ENCODE results near the gene MLYCD.

- TF ChIP-seq, protein P1, sequence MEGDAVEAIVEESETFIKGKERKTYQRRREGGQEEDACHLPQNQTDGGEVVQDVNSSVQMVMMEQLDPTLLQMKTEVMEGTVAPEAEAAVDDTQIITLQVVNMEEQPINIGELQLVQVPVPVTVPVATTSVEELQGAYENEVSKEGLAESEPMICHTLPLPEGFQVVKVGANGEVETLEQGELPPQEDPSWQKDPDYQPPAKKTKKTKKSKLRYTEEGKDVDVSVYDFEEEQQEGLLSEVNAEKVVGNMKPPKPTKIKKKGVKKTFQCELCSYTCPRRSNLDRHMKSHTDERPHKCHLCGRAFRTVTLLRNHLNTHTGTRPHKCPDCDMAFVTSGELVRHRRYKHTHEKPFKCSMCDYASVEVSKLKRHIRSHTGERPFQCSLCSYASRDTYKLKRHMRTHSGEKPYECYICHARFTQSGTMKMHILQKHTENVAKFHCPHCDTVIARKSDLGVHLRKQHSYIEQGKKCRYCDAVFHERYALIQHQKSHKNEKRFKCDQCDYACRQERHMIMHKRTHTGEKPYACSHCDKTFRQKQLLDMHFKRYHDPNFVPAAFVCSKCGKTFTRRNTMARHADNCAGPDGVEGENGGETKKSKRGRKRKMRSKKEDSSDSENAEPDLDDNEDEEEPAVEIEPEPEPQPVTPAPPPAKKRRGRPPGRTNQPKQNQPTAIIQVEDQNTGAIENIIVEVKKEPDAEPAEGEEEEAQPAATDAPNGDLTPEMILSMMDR (IDR thresholded peaks at IDR 0.05; ENCODE audit: poor library complexity, severe bottlenecking), result no peak
- no peak for TF ChIP-seq EZH2 (IDR thresholded peaks at IDR 0.05; ENCODE audit: borderline replicate concordance, insufficient read depth, low read length, poor library complexity, severe bottlenecking)
- TF ChIP-seq REST (IDR thresholded peaks at IDR 0.05; ENCODE audit: borderline replicate concordance), result no peak
- TF ChIP-seq TAF1 (IDR thresholded peaks at IDR 0.05; ENCODE audit: low read depth), result no peak
- no peak for TF ChIP-seq EP300 (conservative IDR thresholded peaks at IDR 0.05; ENCODE audit: poor library complexity, severe bottlenecking)
- no peak for TF ChIP-seq POLR2AphosphoS5 (IDR thresholded peaks at IDR 0.05)
- no peak for TF ChIP-seq RAD21 (conservative IDR thresholded peaks at IDR 0.05)
- no peak for TF ChIP-seq SMC3 (conservative IDR thresholded peaks at IDR 0.05; ENCODE audit: poor library complexity)
- TF ChIP-seq MXI1 (conservative IDR thresholded peaks at IDR 0.05; ENCODE audit: poor library complexity, severe bottlenecking), result no peak
Measured at GRCh38 chr16:83939266-83939855, 40.4 kb downstream of the MLYCD start.

Data from neural cell (in vitro differentiated cells).